HepG2 (cell line): ENCODE measurements around the gene DLG2. TPM values are rescaled to one million over a fixed set of nuclear protein-coding genes. Genes with fewer than 3 reads are reported as not detected.
A peak's percentile ranks its signal among the peaks of the same experiment; 100 is the strongest.

Experiments used
- CCDC6 ChIP-seq: sonication (generic); formaldehyde crosslinking; IDR thresholded peaks from 2 replicates; pipeline ENCODE4 v1.8.1; 2022; ENCODE audit warnings: mild to moderate bottlenecking, missing genetic modification reagents, moderate library complexity
- GMEB1 ChIP-seq: sonication (generic); formaldehyde crosslinking; IDR thresholded peaks from 2 replicates; pipeline ENCODE4 v1.5.1; 2020; ENCODE audit warnings: missing genetic modification reagents, mild to moderate bottlenecking, borderline replicate concordance
- HNRNPK ChIP-seq: fragments of 200-400 bp; formaldehyde crosslinking; IDR thresholded peaks from 2 replicates; pipeline ENCODE4 v1.6.1; 2018; ENCODE audit warnings: low read length, low read depth, moderate library complexity, mild to moderate bottlenecking; ENCODE audit not compliant: poor library complexity, severe bottlenecking
- KDM6A ChIP-seq: IDR thresholded peaks from 2 replicates; pipeline ENCODE4 v1.6.1; 2016; ENCODE audit warnings: low read depth
- POLR2AphosphoS2 ChIP-seq: IDR thresholded peaks from 2 replicates; pipeline ENCODE4 v1.6.1; 2011; ENCODE audit warnings: low read depth, low read length, improper control_type of control experiment
- RAD21 ChIP-seq: fragments of 450-650 bp; formaldehyde crosslinking; IDR thresholded peaks from 2 replicates; pipeline ENCODE4 v1.5.0; 2020; ENCODE audit warnings: mild to moderate bottlenecking
- RNF2 ChIP-seq: fragments of 450-650 bp; conservative IDR thresholded peaks from 2 replicates; pipeline ENCODE4 v1.6.1; 2016; ENCODE audit warnings: low read depth
- SMC3 ChIP-seq: IDR thresholded peaks from 2 replicates; pipeline ENCODE4 v1.6.1; 2011; ENCODE audit warnings: low read length, improper control_type of control experiment
- STAG1 ChIP-seq: sonication (generic); formaldehyde crosslinking; IDR thresholded peaks from 2 replicates; pipeline ENCODE4 v1.4.0; 2020; ENCODE audit warnings: missing genetic modification reagents
- TEAD2 ChIP-seq: sonication (generic); formaldehyde crosslinking; IDR thresholded peaks from 2 replicates; pipeline ENCODE4 v1.9.0; 2021; ENCODE audit warnings: missing genetic modification reagents
- U2AF1 ChIP-seq: fragments of 200-400 bp; formaldehyde crosslinking; optimal IDR thresholded peaks from 2 replicates; pipeline ENCODE3; 2017; ENCODE audit warnings: mild to moderate bottlenecking, low read depth, low read length
- ZFP37 ChIP-seq: sonication (generic); formaldehyde crosslinking; IDR thresholded peaks from 2 replicates; pipeline ENCODE4 v1.4.0; 2020; ENCODE audit warnings: missing genetic modification reagents, borderline replicate concordance
- ZNF276 ChIP-seq: sonication (generic); formaldehyde crosslinking; IDR thresholded peaks from 2 replicates; pipeline ENCODE4 v1.4.0; 2020; ENCODE audit warnings: mild to moderate bottlenecking, low read depth, missing genetic modification reagents
- ZNF510 ChIP-seq: sonication (generic); formaldehyde crosslinking; IDR thresholded peaks from 2 replicates; pipeline ENCODE4 v1.4.0; 2020; ENCODE audit warnings: low read depth, mild to moderate bottlenecking, missing genetic modification reagents
- ZNF646 ChIP-seq: sonication (generic); formaldehyde crosslinking; IDR thresholded peaks from 2 replicates; pipeline ENCODE4 v1.9.0; 2021; ENCODE audit warnings: mild to moderate bottlenecking, missing genetic modification reagents
- ZSCAN12 ChIP-seq: sonication (generic); formaldehyde crosslinking; IDR thresholded peaks from 2 replicates; pipeline ENCODE4 v1.9.0; 2021; ENCODE audit warnings: mild to moderate bottlenecking, missing genetic modification reagents
- polyA plus RNA-seq, 8 experiments: library from polyadenylated mRNA; depleted of rRNA in 3 of 8; stranded (reverse) in 7 of 8; unstranded in 1 of 8; fragments of >200 nt; fragmentation: Illumina TruSeq in 4 of 8; extraction: Trizol in 4 of 8; gene quantifications; 2 replicates each; pipeline versions ENCODE4 v1.2.1 to v1.2.3, GENCODE V29; 2011 to 2016; ENCODE audit warnings: low read depth in 4 of 8, missing spikeins in 1 of 8, mixed read lengths in 1 of 8; ENCODE audit not compliant: insufficient read depth in 1 of 8
- total RNA-seq, 5 experiments: library from RNA; depleted of rRNA; stranded (reverse); fragments of >200 nt; fragmentation: Illumina TruSeq; extraction: Trizol; gene quantifications; 2 replicates each; pipeline ENCODE4 v1.2.3, GENCODE V29; 2016; ENCODE audit warnings: low read depth in 1 of 5

Gene DLG2
- total and polyA plus RNA-seq, 2 of the 13 experiments (the other 11 are each of a cell fraction or from before 2014, with no cell fraction given), result 0.46 to 1.0 TPM

GRCh38 chr11:83827940-83828554 is 1799.1 kb downstream of the DLG2 start (continued):
- TF ChIP-seq ZNF646 (CRISPR knock-in tag) (no peak), TEAD2 (no peak), HNRNPK (no peak), GMEB1 (CRISPR knock-in tag) (no peak), STAG1 (CRISPR knock-in tag) (peak; percentile 82), POLR2AphosphoS2 (no peak), ZFP37 (CRISPR knock-in tag) (no peak), RNF2 (no peak), RAD21 (CRISPR knock-in tag) (peak; percentile 64), ZNF510 (CRISPR knock-in tag) (no peak), ZNF276 (CRISPR knock-in tag) (no peak), KDM6A (no peak), CCDC6 (CRISPR knock-in tag) (no peak), U2AF1 (no peak), SMC3 (peak; percentile 38; the same call in 1 of the 2 replicates), ZSCAN12 (no peak)
- TF ChIP-seq, all 625 proteins: peak for 4
